GM10248 (cell line): ENCODE data around the gene TMEM132C.

ENCODE experiments used
- CTCF ChIA-PET: fragments of 300-600 bp; sonication (Branson Sonifier 250); formaldehyde crosslinking; extraction: SDS; loops from one replicate; lab custom pipeline; 2021; ENCODE audit warnings: antibody characterized with exemption; lab: Yijun Ruan, JAX
- POLR2A ChIA-PET: fragments of 350-650 bp; sonication (Branson Sonifier 250); formaldehyde crosslinking; extraction: SDS; loops from one replicate; lab custom pipeline; 2020; ENCODE audit warnings: antibody characterized with exemption; lab: Yijun Ruan, JAX
- DNase-seq: peaks from one replicate; pipeline ENCODE4 v3.0.0; 2012; ENCODE audit errors: extremely low spot score
- CTCF ChIP-seq: IDR thresholded peaks from 2 replicates; pipeline ENCODE4 v1.5.1; 2012; ENCODE audit warnings: mild to moderate bottlenecking, low read depth; ENCODE audit errors: extremely low read depth, missing control alignments, control extremely low read depth

TMEM132C gene

GRCh38 chr12:128708789-128709188 is 441.8 kb downstream of the TMEM132C start:
- ChIA-PET POLR2A (no interaction called here), CTCF (no interaction called here)
- no peak for DNase-seq
- TF ChIP-seq CTCF = no peak

GRCh38 chr12:128709660-128710059 is 442.7 kb downstream of the TMEM132C start:
- no peak for TF ChIP-seq CTCF
- ChIA-PET POLR2A (no interaction called here), CTCF (no interaction called here)
- DNase-seq = no peak

- no peak for DNase-seq
- TF ChIP-seq CTCF = no peak
- POLR2A ChIA-PET = no interaction called here
- CTCF ChIA-PET = no interaction called here
These were observed 444.5 kb downstream of the TMEM132C start for GRCh38 chr12:128711486-128711885.

- CTCF ChIA-PET = interaction anchor here (1.3 kb wide), 1 partner anchor 12 kb away, joined by 3 read pairs; no protein-coding TSS in a partner anchor
- POLR2A ChIA-PET = no interaction called here
- TF ChIP-seq CTCF = no peak
- no peak for DNase-seq
These were observed 445.7 kb downstream of the TMEM132C start for GRCh38 chr12:128712622-128713021.

GRCh38 chr12:128715485-128715884 is 448.5 kb downstream of the TMEM132C start:
- ChIA-PET POLR2A (no interaction called here), CTCF (interaction anchor here (1.1 kb wide), 1 partner anchor 14 kb away, joined by 5 read pairs; no protein-coding TSS in a partner anchor)
- no peak for TF ChIP-seq CTCF

GRCh38 chr12:128724468-128725046 is 457.6 kb downstream of the TMEM132C start:
- no peak for TF ChIP-seq CTCF
- ChIA-PET CTCF (no interaction called here), POLR2A (no interaction called here)
- no peak for DNase-seq

More at GRCh38 chr12:128715485-128715884, 448.5 kb downstream of the TMEM132C start:
- DNase-seq = no peak
